ENCODE data around the gene B3GLCT.

B3GLCT gene

GRCh38 chr13:31224963-31225559, 25.3 kb downstream of the B3GLCT start:
- no peak for DNase-seq

GRCh38 chr13:31225998-31226675, 26.4 kb downstream of the B3GLCT start:
- no peak for DNase-seq

- no peak for DNase-seq
These were observed 27.3 kb downstream of the B3GLCT start for GRCh38 chr13:31227063-31227462.

- DNase-seq: no peak
These were observed 28.1 kb downstream of the B3GLCT start for GRCh38 chr13:31227870-31228269.

GRCh38 chr13:31234729-31235128, 35.0 kb downstream of the B3GLCT start:
- DNase-seq: no peak

GRCh38 chr13:31236211-31236786, 36.5 kb downstream of the B3GLCT start:
- no peak for DNase-seq

GRCh38 chr13:31240921-31241320, 41.1 kb downstream of the B3GLCT start:
- DNase-seq: no peak

- DNase-seq: no peak
These were observed 42.6 kb downstream of the B3GLCT start for GRCh38 chr13:31242367-31242766.

- no peak for DNase-seq
These were observed 43.1 kb downstream of the B3GLCT start for GRCh38 chr13:31242916-31243315.

GRCh38 chr13:31245598-31246373, 46.0 kb downstream of the B3GLCT start:
- DNase-seq: no peak

- DNase-seq: no peak
These were observed 47.1 kb downstream of the B3GLCT start for GRCh38 chr13:31246918-31247317.

- no peak for DNase-seq
These were observed 48.6 kb downstream of the B3GLCT start for GRCh38 chr13:31248361-31248760.

GRCh38 chr13:31248965-31249539, 49.3 kb downstream of the B3GLCT start:
- no peak for DNase-seq

- DNase-seq: no peak
These were observed 50.7 kb downstream of the B3GLCT start for GRCh38 chr13:31250435-31250834.

- no peak for DNase-seq
These were observed 61.5 kb downstream of the B3GLCT start for GRCh38 chr13:31261241-31261640.

GRCh38 chr13:31263346-31263745, 63.6 kb downstream of the B3GLCT start:
- DNase-seq: no peak

GRCh38 chr13:31264151-31264550, 64.4 kb downstream of the B3GLCT start:
- DNase-seq: no peak

- DNase-seq: no peak
These were observed 67.5 kb downstream of the B3GLCT start for GRCh38 chr13:31267126-31267784.

- no peak for DNase-seq
These were observed 74.6 kb downstream of the B3GLCT start for GRCh38 chr13:31274390-31274789.

GRCh38 chr13:31276421-31276820, 76.6 kb downstream of the B3GLCT start:
- no peak for DNase-seq

- no peak for DNase-seq
These were observed 79.1 kb downstream of the B3GLCT start for GRCh38 chr13:31278869-31279268.

- DNase-seq: no peak
These were observed 83.1 kb downstream of the B3GLCT start for GRCh38 chr13:31282741-31283455.

Data from NCI-H524 treated with DMSO at 0.1 percent for 48 hours (cell line).